Measurements from ENCODE around the gene WFS1. TPM values are rescaled to one million over a fixed set of nuclear protein-coding genes. Genes with fewer than 3 reads are reported as not detected.

WFS1 gene
- total RNA-seq, 4 donors from 2014 or later, result 62.3 to 159 (median 104) TPM

DNA sequence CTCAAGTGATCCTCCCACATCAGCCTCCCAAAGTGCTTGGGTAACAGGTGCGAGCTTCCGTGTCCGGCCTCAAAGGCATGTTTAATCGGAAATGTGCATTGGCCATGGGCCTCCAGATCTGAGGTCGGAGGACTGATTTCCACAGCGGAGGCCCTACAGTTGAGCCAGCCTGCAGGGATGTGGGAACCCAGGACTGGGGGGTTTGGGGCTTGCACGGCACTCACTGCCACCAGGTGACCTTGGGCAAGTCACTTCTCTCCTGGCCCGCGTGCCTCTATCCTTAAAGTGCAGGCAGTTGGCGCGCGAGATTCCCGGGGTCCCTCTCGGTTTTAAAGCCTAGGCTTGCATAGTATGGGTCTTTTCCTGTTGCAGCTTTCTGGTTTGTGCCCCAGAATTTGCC, 18.3 kb upstream of the WFS1 start:
- H3K36me3 ChIP-seq, result no peaks in the 10 kb centered on the region
- H3K27ac ChIP-seq (replicated peaks in 1 of 4), result no peak overlapping the region
- peaks cover 0 to 41% (median 3%) of the 10 kb centered on the region in 4 donors for H3K27me3 ChIP-seq
- H3K4me1 ChIP-seq, result peaks cover 0 to 3% (median 0%) of the 10 kb centered on the region in 4 donors
- whole genome bisulfite sequencing, result 91% methylated on average over 14 of the region's 14 CpGs
- no peak for TF ChIP-seq EP300 (IDR thresholded peaks at IDR 0.05)
- TF ChIP-seq POLR2AphosphoS5 (IDR thresholded peaks at IDR 0.05), result no peak
- TF ChIP-seq POLR2A (IDR thresholded peaks at IDR 0.05; ENCODE audit: low read depth), result no peak
- TF ChIP-seq CTCF (IDR thresholded peaks at IDR 0.05), result no peak
- H3K4me3 ChIP-seq, result no peak overlapping the region
- H3K9me3 ChIP-seq, result peaks cover 0 to 5% (median 0%) of the 10 kb centered on the region in 4 donors
- no peak for DNase-seq (ENCODE audit: extremely low spot score)
- intact Hi-C loops (cut with DNase I), result no loop called here

- H3K9me3 ChIP-seq, result peaks cover 0 to 5% (median 0%) of the 10 kb centered on the region in 4 donors
- no peaks in the 10 kb centered on the region for H3K36me3 ChIP-seq
- WGBS, result 86% methylated on average over 5 of the region's 8 CpGs
- peaks cover 0 to 3% (median 0%) of the 10 kb centered on the region in 4 donors for H3K4me1 ChIP-seq
- intact Hi-C loops (cut with DNase I), result no loop called here
- no peak overlapping the region for H3K4me3 ChIP-seq
- no peak for DNase-seq (ENCODE audit: extremely low spot score)
- TF ChIP-seq POLR2A (IDR thresholded peaks at IDR 0.05; ENCODE audit: low read depth) (no peak), CTCF (IDR thresholded peaks at IDR 0.05) (no peak), EP300 (IDR thresholded peaks at IDR 0.05) (no peak), POLR2AphosphoS5 (IDR thresholded peaks at IDR 0.05) (no peak)
- peaks cover 0 to 41% (median 3%) of the 10 kb centered on the region in 4 donors for H3K27me3 ChIP-seq
- H3K27ac ChIP-seq (replicated peaks in 1 of 4), result no peak overlapping the region
These were observed 17.6 kb upstream of the WFS1 start for GRCh38 chr4:6252051-6252450.

DNA sequence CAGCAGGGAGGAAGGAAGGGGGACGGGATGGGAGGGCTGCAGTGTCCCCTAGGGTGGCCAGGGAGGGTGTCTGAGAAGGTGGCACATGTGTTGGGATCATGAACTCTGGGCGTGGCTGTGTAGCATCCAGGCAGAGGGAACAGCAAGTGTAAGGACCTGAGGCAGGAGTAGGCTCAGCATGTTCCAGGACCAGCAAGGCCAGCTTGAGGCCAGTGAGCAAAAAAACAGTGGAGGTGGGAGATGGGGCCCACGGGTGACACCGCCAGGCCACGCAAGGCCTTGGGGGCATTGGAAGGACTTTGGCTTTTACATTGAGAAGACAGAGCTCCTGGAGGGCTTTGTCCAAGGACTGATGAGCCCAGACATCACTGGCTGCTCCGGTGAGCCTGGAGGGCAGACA, 16.5 kb upstream of the WFS1 start:
- 88% methylated on average over 6 of the region's 6 CpGs for WGBS
- intact Hi-C loops (cut with DNase I), result no loop called here
- no peak overlapping the region for H3K27ac ChIP-seq (replicated peaks in 1 of 4)
- no peak for DNase-seq (ENCODE audit: extremely low spot score)
- no peaks in the 10 kb centered on the region for H3K36me3 ChIP-seq
- H3K4me3 ChIP-seq, result no peak overlapping the region
- no peak for TF ChIP-seq POLR2A (IDR thresholded peaks at IDR 0.05; ENCODE audit: low read depth)
- peaks cover 0 to 5% (median 0%) of the 10 kb centered on the region in 4 donors for H3K9me3 ChIP-seq
- H3K27me3 ChIP-seq, result peaks cover 0 to 35% (median 3%) of the 10 kb centered on the region in 4 donors
- peaks cover 0 to 3% (median 0%) of the 10 kb centered on the region in 4 donors for H3K4me1 ChIP-seq

DNA sequence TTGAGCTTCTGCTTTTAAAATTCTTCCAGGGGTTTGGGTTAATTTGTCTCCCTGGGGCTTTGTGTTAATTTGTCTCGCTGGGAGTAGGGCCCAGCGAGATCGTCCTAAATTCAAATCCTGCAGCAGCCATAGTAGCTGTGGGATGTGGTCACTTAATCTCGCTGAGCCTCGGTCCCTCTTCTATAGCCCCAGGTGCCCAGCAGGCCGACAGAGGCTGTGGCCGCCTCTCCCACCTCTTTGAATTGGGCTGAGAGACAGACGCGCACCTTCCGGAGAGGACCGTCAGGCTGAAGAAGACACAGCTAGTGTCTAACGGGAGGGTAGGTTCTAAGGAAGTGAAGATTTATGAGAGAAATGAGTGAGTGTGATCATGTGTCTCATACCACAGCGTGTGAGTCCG, 15.7 kb upstream of the WFS1 start:
- WGBS, result 90% methylated on average over 14 of the region's 14 CpGs
- Histone ChIP-seq H3K9me3 (peaks cover 0 to 5% (median 0%) of the 10 kb centered on the region in 4 donors), H3K36me3 (no peaks in the 10 kb centered on the region), H3K4me1 (peaks cover 0 to 3% (median 0%) of the 10 kb centered on the region in 4 donors), H3K27me3 (peaks cover 0 to 33% (median 0%) of the 10 kb centered on the region in 4 donors), H3K4me3 (no peak overlapping the region), H3K27ac (replicated peaks in 1 of 4) (no peak overlapping the region)
- intact Hi-C loops (cut with DNase I), result no loop called here
- DNase-seq (ENCODE audit: extremely low spot score), result no peak
- TF ChIP-seq CTCF (IDR thresholded peaks at IDR 0.05) (no peak), EP300 (IDR thresholded peaks at IDR 0.05) (no peak), POLR2AphosphoS5 (IDR thresholded peaks at IDR 0.05) (no peak), POLR2A (IDR thresholded peaks at IDR 0.05; ENCODE audit: low read depth) (no peak)

- Histone ChIP-seq H3K4me3 (no peak overlapping the region), H3K27ac (replicated peaks in 1 of 4) (no peak overlapping the region), H3K9me3 (peaks cover 0 to 5% (median 0%) of the 10 kb centered on the region in 4 donors), H3K27me3 (peaks cover 0 to 18% (median 0%) of the 10 kb centered on the region in 4 donors), H3K4me1 (no peaks in the 10 kb centered on the region), H3K36me3 (no peaks in the 10 kb centered on the region)
- WGBS, result 93% methylated on average over 4 of the region's 9 CpGs
- intact Hi-C loops (cut with DNase I), result no loop called here
- no peak for DNase-seq (ENCODE audit: extremely low spot score)
- no peak for TF ChIP-seq CTCF (IDR thresholded peaks at IDR 0.05)
- TF ChIP-seq POLR2AphosphoS5 (IDR thresholded peaks at IDR 0.05), result no peak
- no peak for TF ChIP-seq EP300 (IDR thresholded peaks at IDR 0.05)
- TF ChIP-seq POLR2A (IDR thresholded peaks at IDR 0.05; ENCODE audit: low read depth), result no peak
These were observed 13.5 kb upstream of the WFS1 start for GRCh38 chr4:6256141-6256540.

Measured in esophagus muscularis mucosa (tissue), 4 donors.